NOMO-1 treated with dmso at 0.1 percent for 144 hours (cell line): ENCODE measurements around the gene CDH13.

Source experiments
- DNase-seq: peaks from one replicate; lab custom pipeline; 2025; ENCODE audit not compliant: unreplicated experiment; lab: John Stamatoyannopoulos, UW

Gene CDH13

DNA sequence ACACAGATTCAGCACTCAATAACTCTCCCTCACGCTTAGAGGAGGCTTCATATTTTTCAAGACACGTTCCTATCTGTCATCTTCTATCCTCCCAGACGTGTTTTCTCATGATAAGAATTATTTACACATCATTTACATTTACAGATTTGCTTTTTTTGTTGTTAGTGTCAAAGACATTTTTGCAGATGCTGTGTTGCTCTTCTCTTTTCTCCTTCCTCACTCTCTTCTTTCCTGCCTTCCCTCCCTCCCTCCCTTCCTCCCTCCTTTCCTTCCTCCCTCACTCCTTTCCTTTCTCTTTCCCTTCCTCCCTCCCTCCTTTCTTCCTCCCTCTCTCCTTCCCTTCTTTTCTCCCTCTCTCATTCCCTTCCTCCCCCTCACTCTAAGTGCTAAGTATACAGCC, 643.9 kb downstream of the CDH13 start:
- DNase-seq, result no peak

DNA sequence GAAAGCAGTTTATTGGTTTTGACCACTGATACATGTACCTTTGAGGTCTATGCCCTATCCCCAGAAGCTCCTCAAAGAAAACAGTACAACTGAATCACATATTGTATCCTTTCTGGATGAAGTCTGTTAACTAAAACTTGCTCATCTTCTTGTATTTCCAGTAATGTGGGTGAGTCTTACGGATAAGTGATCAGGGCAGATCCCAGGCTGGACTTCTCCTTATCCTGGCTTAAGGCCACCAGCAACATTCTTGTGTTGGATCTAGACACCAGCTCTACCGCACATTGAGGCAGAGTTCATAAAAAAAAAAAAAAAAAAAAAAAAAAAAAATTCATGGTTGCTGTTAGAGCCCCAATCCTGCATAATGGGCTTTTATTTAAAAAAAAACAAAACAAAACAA, 644.4 kb downstream of the CDH13 start:
- no peak for DNase-seq

DNA sequence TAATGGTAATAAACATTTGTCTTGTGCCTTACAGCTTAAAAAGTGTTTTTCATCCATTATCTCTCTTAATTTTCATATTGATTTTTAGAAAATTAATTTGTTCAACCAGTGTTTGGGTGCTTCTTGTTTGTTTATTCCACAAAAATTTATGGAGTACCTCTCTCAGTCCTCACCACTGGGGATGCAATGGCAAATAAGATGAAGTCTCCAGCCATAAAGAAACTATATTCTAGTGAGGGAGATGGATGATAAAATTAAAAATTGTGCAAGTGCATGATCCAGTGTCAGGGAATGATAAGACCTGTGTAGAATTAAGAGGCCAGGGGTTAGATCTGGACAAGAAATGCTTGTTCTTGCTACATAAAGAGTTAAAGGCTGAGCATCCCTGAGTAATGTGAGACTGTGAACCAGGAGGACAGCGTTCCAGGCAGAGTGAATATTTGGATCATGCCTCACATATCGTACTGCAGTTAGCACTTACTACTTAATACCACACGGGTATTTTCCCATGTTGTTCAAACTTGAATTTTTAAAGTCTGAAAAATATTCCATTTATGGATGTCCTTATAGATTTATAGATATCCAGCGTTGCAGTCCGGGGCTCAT, 645.3 kb downstream of the CDH13 start:
- no peak for DNase-seq

DNA sequence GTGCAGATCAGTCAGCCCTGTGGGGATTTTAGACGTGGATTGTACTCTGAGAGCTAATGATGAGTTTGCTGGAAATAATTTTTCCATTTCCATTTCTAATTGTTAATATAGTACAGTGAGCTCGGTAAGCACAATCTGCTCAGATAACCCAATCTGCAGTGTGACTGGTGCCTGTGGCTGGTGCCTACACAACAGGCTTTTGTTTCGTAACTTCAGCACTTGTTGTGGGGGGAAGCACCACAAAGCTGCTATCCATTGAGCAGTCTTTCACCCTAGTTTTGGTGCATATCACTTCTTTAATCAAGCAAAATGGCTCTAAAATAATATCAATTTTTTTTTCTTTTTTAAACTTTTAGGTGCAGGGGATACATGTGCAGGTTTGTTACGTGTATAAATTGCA, 646.1 kb downstream of the CDH13 start:
- no peak for DNase-seq

DNA sequence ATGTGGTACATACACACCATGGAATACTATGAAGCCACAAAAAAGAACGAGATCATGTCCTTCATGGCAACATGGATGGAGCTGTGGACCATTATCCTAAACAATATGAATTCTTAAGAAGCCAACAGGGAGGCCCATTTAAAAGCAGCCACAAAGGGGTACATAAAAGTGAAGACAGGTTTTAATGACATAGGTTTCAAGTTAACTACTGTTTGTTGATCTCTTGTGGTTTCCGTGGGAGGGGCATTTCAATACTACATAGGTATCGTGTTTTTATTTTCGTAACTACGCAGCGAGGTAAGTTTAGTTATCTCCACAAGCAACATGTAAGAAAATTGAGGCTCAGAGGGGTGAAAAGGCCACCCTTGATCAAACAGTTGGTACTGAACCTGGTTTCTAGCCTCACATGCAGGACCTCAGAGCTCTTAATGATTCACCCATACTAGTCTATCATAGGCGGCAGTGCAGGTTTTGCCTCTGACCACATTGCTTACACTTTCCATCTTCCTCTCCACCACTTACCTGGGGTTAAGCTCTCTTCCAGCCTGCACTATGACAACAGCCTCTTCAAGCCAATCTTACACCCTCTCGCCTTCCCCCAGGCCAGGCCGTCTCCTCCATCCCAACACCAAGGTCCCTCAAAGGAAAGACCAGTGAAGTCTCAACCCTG, 646.9 kb downstream of the CDH13 start:
- no peak for DNase-seq

DNA sequence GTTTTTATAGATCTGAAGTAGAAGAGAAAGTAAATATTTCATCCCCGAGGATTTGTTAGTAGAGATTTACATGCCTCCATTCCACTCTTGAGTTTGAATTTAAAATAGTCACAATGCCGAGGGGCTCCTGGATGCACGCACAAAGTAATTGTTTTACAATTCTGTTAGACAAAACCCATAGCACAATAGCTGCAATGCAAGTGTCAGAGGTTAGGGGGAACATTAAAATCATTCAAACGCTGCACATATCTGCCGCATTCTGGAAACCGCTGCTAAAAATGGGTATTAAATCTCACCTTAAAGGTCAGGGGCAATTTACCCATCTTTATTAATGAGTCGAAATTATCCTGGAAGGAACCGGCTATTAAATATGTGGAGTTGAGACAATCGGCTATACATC, 652.5 kb downstream of the CDH13 start:
- no peak for DNase-seq

DNA sequence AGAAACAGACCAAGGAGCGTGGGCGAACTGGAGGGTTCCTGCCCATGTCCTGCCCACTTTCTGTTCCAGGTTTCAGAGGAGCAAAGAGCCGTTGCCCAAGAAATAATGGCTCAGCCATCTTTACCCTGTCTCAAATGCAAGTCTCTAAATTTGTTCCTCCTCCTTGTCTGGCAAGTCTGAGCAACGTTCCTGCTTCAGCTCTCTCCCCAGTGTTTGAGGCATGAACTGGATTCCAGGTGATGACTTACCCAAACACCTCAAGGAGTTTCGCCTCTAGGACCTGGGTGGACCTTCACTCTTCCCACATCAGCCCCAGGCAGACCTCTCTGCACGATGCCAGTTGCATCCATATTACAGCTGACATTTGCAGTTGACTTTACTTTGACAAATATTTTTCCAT, 659.2 kb downstream of the CDH13 start:
- no peak for DNase-seq

DNA sequence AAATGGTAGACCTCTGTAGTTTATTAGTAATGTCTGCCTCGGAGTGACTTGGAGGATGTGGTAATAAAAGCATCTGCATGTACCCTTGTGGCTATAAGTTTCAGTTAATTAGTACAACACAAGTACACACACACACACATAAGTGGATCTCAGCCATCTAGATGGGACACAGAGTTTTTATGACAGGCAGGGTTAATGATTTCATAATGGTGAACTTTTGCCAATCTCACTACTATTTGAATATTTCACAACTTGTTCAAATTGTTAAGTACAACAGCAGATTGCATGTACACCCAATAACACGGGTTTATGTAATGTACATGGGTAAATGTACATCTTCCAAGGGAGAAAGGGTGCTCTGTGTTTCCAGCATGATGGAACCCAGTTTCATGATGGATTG, 669.7 kb downstream of the CDH13 start:
- DNase-seq, result no peak

DNA sequence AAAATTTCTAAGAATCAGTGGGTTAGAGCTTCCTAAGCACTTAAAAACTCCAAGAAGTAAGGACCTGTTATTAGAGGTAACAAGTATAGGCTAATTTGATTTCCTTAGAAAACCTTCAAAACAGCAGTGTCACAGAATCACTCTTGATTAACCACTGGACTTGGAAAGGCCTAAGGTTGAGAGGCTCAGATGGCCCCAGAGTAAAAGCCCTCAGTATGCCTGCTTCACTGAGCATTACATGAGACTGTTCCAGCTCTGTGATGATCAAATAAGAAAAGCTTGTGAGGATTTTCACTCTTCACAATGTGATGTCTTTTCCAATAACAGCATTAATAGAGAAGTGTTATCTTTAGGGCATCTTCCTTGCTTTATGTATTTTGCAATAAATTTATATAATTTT, 671.8 kb downstream of the CDH13 start:
- no peak for DNase-seq

DNA sequence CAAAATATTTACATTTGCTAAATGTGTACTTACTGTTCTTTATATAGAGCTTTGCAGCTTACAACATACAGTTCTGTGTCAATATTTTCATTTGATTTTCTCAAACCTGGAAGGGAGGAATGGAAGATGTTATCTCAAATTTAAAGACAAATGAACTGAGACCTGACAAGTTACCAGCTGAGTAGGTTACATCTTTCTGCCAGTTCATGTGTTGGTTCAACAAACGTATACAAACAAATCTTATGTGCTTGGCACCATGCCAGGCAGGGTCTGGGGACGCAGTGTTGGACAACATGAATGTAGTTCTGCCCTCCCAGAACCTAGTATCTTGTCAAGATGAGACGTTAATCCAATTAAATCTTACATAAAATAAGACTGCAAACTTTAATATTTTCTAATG, 673.6 kb downstream of the CDH13 start:
- DNase-seq, result no peak

DNA sequence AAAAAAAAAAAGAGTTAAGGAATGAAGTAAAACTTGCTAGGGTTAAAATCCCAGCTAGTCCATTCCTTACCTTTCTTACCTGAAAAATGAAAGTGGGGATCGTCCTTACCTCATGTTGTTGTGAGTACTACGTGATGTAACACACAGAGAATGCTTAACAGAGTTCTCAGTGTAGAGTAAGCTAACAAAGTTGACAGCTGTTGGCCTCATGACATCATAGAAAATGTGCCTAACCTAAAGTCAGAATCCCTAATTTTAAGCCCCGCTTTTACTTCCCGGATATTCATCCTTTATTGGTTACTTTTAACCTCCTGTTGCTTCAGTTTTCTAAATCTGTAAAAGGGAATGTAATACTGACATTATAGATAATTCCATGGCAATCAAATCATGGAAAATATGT, 675.2 kb downstream of the CDH13 start:
- no peak for DNase-seq

DNA sequence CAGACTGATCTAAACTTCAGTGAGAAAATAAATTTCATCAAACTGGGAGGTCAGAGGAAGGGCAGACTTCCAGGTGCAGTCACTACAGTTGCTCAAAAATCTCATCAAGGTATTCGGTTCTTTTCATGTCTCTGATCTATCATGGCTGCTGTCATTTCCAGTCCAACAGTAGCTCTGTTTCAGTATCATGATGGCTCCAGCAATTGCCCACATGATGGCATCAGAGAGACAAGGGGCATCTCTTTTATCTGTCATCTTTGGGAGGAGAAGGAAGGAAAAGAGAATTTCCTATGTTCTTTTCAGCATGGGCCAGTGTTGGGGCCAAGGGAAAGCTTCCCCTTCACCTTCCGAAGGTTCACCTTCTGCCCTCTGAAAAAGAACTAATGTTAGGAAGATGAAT, 676.1 kb downstream of the CDH13 start:
- DNase-seq, result no peak

DNA sequence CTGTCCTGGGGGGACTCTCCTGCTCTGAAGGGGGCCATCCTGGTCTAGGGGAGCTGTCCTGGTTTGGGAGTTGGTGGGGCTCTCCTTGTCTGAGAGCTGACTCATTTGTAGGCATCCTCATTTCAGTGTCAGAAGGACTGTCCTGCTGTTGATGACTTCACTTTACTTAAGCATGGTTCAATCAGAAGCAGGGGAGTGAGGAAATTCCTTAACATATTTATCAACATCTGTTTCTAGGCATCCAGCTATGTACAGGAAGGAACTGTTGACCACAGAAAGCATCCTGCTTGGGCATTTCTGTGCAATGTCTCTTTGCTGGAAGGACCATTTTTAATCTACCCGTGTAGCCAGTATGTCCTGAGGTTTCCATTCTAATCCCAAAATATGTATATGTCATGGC, 678.3 kb downstream of the CDH13 start:
- no peak for DNase-seq

DNA sequence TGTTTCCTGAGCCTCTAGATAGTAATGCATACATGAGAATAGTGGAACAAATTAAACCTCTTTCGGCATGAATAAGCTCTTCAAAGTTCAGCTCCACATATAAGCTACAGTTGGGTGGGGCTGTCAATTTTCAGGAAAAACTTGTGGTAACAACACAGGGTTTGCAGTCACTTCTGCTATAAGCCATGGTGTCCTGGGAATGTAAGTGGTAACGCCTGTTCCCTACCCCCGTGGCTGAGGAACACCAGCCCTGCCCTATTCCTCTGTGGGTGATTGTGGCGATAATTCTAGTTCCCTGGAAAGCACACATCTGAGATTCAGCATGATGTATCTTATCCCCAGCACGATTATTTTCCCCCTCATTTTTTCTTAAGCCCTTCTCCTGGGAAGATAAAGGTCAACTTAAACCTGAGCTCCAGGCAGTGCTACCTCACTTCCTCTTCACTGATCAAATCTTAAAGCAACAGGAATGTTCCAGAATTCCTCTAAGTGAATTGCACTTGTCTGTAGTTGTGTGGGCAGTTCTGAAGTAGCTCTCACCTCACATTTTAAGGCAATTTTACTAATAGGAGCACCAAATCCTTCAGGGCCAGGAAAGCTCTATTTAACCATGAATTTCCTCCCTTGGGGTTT, 680.3 kb downstream of the CDH13 start:
- DNase-seq, result no peak

DNA sequence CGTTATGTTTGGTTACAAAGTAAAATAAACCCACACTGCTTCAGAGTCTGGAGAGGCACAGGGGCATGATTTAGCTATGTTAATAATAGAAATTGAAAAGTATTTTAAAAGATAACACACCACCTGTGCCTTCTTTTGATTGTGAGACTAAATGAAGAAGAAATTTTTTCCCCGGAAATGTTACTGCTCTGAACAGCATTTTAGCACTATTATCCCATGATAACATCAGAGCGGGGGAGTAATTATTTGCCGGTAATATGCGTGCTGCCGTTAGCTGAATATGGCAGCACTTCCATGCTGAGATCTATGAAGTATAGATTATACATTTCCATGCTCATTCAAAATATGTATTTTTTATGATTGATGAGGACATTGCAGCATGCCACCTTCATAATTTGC, 680.8 kb downstream of the CDH13 start:
- no peak for DNase-seq

DNA sequence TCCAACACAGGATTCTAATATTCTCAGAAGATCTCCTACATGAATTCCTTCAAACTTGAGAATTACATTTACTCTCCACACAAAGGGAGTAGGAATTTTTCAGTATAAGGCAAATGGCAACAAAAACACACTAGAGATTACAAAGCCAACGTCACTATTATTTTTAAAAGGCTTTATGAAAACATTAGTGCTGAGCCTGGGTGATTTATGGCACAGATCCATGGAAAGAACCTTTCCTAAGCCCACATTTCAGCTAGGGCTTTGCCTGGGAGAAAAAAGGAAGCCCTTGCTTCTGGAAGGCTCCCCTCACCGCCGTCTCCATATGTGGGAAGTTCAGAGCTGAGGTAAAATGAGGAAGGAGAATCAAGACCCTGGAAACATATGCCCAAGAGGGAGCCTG, 681.6 kb downstream of the CDH13 start:
- no peak for DNase-seq

DNA sequence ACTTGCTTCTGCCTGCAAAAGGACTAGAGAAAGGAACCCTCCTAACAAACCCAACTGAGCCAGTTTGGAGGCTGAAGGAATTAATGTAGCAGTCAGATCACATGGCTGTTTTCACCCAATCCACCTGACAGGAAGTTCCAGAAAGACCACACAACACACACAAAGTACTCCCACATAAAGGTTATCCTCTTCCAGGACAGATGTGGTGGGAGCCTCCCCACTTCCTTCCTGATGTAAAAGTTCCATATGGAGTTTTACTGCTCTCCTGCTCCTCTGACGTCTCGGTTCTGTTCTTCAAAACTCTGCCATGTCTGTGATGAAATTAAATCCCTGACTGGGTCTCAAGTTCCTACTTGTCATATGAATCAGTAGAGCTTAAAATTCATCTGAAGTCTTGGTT, 684.0 kb downstream of the CDH13 start:
- DNase-seq, result no peak

DNA sequence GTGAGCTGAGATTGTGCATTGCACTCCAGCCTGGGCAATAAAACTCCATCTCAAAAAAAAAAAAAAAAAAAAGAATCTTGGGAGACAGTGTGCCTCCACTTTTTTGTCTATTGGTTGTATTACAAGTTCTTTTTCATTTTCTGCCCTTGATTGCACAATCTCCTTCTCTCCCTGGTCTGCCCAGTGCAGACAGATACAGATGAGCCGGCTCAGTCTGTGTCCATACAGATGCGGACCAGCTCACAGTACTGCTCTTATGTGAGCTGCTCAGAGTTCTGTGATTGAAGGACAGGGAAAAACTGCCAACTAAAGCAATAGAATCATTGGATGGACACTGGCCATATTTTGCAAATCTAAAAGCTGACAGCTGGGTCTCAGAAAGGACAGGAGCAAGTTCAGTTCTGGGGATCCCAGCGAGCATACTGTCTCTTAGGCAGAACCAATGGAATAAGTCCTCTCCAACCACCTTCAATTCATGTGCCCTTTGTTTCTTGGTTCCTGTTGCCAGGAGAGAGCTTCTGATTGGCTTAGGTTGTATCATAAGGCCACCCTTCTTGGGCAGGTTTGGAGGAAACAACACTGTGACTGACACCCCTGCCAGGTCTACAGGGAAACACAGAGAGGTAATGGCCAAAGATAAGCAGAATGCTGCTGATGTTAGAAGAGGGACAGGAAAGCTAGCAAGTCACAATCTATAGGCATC, 685.4 kb downstream of the CDH13 start:
- no peak for DNase-seq

DNA sequence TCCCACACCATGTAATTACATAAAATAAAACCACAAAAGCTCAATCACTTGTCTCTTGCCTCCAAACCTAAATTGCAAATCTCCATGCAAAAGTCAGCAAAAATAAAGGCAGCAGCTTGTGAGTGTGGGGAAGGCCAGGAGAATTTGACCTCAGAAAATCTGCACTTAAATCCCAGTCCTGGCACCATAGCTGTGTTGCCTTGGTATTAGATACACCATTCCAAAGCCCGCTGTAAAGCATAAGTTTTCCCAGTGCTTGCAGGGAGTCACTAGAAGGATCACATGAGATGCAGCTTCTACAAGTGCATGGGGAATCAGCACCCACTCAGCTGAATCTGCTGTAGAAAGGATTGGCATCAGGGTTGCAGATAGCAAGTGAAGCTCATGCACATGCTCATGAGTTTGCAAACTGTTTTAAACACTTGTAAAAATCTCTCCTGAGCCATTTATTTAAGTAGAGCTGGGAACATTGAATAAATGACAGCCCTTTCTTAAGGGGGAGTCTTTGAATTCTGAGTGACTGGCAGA, 686.0 kb downstream of the CDH13 start:
- DNase-seq, result no peak

DNA sequence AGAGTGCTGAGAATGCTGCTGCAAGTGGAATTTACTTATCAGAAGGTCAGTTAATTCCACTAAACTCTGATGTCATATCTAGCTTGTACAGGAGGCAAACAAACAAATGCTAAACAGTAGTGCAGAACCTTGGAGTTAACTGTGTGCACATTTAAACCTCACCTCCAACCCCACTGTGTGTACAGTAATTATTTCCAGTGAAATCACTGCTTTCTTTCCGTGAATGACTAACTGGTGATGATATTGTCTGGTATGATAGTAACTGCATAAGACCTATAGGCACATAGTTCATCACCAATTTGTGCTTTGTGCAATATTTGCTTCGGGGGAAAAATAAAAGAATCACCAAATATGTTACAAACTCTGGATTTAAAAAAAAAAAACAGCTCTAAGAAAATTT, 688.5 kb downstream of the CDH13 start:
- DNase-seq, result no peak

DNA sequence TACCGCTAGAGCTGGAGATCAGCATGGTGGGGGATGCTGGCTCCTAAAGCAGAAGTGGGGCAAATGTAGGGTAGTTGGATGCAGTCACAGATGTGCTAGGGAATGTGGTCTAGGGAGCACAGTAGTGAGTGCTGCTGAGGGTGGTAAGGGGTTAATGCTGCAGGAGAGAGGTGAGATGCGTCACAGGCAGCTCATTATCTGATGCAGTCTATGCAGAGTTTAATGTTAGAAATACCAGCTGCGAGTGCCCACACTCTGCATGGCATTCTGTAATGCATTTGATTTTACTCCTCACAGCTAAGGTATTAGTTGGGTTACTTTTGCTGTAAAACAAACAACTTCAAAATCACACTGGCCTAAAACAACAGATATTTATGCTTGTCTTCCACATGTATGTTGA, 689.7 kb downstream of the CDH13 start:
- no peak for DNase-seq

DNA sequence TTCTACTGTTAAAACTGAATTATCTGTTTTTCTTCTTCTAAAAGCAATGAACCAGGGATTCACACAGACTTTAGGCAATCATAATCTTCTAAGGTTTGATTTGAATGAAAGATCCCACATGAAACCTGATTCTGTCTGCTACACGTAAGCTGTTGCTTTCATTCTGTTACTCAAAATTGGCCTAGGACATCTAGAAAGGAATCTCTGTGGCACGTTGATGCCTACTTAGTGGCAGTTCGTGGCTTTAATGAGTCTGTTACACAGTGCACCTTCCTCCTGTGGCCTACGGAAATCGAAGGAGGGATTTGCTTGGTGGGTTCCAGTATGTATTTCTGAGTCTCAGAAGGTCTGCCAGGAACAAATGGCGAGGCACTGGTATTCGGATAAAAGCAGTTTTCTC, 691.6 kb downstream of the CDH13 start:
- DNase-seq, result no peak
